Eye (tissue), 1 donor: ENCODE measurements around the gene ALDH1L1.
A peak's percentile ranks its signal among the peaks of the same experiment; 100 is the strongest.

Source experiments
- DNase-seq: peaks from one replicate; pipeline ENCODE4 v3.0.0-alpha.2; 2015

The ALDH1L1 gene

GRCh38 chr3:126180477-126181397, at the start of gene ALDH1L1:
TSS of gene ALDH1L1 (minus strand) at chr3:126180586. CDS start at chr3:126160979, 19,607 bp downstream.
- peak; percentile 86 for DNase-seq

GRCh38 chr3:126226374-126226773, 46.0 kb upstream of the ALDH1L1 start:
- no peak for DNase-seq

- DNase-seq: no peak
Observed at GRCh38 chr3:126216416-126216815, 36.0 kb upstream of the ALDH1L1 start.

GRCh38 chr3:126213379-126214028, 33.1 kb upstream of the ALDH1L1 start:
- DNase-seq: no peak

- peak; percentile 86 for DNase-seq
Observed at GRCh38 chr3:126212620-126213378, 32.4 kb upstream of the ALDH1L1 start.

GRCh38 chr3:126212250-126212619, 31.8 kb upstream of the ALDH1L1 start:
- no peak for DNase-seq

- DNase-seq: no peak
Observed at GRCh38 chr3:126211569-126211968, 31.2 kb upstream of the ALDH1L1 start.

- no peak for DNase-seq
Observed at GRCh38 chr3:126210606-126211005, 30.2 kb upstream of the ALDH1L1 start.

- DNase-seq: no peak
Observed at GRCh38 chr3:126209741-126210140, 29.4 kb upstream of the ALDH1L1 start.

- no peak for DNase-seq
Observed at GRCh38 chr3:126208606-126209256, 28.3 kb upstream of the ALDH1L1 start.

- no peak for DNase-seq
Observed at GRCh38 chr3:126208182-126208581, 27.8 kb upstream of the ALDH1L1 start.

- no peak for DNase-seq
Observed at GRCh38 chr3:126207166-126207565, 26.8 kb upstream of the ALDH1L1 start.

GRCh38 chr3:126205717-126206655, 25.6 kb upstream of the ALDH1L1 start:
- DNase-seq: no peak

GRCh38 chr3:126202680-126203079, 22.3 kb upstream of the ALDH1L1 start:
- DNase-seq: no peak

GRCh38 chr3:126202276-126202675, 21.9 kb upstream of the ALDH1L1 start:
- DNase-seq: peak; percentile 58

GRCh38 chr3:126201168-126201567, 20.8 kb upstream of the ALDH1L1 start:
- DNase-seq: no peak

- DNase-seq: no peak
Observed at GRCh38 chr3:126200534-126200933, 20.1 kb upstream of the ALDH1L1 start.

GRCh38 chr3:126199256-126199655, 18.9 kb upstream of the ALDH1L1 start:
- DNase-seq: no peak

GRCh38 chr3:126197854-126198584, 17.6 kb upstream of the ALDH1L1 start:
- DNase-seq: peak; percentile 83

- DNase-seq: no peak
Observed at GRCh38 chr3:126197343-126197742, 17.0 kb upstream of the ALDH1L1 start.
